ENCODE results near the gene FAM110A.
"Not testable (repeated sequence)": the region's sequence is repeated elsewhere in the genome, so short reads cannot be mapped to it uniquely, and the experiment has no call there.

The FAM110A gene

DNA sequence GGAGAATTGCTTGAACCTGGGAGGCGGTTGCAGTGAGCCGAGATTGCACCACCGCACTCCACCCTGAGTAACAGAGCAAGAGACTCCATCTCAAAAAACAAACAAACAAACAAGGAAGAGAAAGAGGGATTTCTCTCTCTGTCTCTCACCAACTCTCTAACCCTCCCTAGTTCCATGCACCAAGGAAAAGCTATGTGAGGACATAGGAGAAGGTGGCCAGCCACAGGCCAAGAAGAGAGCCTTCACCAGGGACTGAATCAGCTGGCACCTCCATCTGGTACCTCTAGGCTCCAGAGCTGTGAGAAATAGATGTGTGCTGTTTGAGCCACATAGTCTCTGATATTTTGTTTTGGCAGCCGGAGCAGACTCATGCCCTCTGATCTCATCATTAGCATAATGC, 9.0 kb upstream of the FAM110A start:
- no peak for DNase-seq

DNA sequence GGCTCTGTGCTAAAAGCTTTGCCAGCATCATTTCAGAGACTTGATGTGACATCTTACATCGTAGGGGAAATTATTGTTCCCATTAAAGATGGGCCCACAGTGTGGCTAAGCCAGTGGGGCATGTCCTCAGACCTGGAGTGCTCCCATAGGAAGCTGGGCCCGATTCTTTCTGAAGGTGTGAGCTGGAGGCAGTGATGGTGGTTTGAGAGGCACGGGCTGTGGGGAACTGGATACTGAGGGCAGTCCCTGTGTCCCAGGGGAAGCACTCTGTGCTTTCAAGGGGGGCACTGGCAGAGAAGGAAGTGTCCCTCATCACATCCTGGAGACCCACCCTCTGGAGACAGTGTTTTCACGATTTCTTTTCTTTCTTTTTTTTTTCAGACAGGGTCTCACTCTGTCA, 8.6 kb upstream of the FAM110A start:
- DNase-seq, result no peak

DNA sequence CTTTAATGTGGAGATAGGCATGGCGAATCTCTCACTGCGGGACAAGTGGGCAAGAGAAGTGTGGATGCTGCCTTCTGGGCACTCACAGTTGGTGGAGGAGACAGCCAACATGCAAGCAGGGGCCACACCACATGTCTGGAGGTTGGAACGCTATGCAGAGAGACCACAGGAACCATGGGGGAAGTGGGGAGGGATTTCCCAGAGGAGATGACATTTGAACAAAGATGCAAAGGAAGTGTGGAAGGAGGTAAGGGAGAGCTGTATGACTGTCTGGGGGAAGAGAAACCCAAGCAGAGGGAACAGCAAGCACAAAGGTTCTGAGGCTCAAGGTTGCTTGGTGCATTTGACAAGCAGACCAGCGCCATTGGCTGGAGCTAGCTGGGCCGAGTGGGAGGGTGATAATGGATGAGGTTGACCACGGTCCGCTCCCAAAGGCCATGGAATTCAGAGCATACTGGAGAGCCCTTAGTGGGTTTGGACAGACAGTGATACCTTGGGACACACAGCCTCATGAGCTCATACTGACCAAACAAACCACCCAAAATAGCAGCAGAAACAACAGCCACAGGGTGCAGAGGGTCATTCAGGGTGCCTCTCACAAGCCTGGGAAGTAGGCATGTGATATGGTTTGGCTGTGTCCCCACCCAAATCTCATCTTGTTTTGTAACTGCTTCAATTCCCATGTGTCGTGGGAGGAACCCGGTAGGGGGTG, 7.6 kb upstream of the FAM110A start:
- no peak for DNase-seq

DNA sequence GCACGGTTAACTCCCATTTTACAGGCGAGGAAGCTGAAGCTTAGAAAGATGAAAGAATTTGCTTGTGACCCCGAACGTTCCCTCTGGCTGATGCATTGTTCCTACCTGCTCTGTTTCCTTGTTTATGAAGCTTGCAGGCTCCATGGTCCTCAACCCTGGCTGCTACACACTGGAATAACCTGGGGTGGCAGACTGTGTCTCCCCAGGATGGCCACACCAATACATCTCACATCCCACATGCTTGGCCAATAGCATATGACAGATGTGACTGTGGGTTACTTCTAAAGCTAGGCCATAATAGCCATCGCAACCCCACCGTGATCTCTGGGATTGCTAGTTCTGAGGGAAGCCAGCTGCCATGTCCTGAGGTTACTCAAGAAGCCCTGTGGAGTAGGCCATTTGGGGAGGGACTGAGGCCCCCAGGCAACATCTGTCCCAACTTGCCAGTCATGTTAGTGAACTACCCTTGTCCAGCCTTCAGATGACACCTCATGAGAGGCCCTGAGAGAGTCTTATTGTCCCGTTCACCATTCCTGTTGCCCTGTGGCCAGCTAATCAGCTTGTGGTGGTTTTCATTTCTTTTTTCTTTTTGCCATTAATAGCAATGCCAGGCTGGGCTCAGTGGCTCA, 6.7 kb upstream of the FAM110A start:
- DNase-seq, result no peak

DNA sequence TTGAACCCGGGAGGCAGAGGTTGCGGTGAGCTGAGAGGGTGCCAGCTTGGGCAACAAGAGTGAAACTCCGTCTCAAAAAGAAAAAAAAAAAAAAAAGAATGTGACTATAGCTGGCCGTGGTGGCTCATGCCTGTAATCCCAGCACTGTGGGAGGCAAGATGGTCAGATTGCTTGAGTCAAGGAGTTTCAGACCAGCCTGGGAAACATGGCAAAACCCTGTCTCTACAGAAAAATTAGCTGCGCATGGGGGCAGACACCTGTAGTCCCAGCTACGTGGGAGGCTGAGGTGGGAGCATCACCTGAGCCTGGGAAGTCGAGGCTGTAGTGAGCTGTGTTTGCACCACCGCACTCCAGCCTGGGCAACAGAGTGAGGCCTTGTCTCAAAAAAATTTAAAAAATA, 5.5 kb upstream of the FAM110A start:
- not testable (repeated sequence) for DNase-seq

DNA sequence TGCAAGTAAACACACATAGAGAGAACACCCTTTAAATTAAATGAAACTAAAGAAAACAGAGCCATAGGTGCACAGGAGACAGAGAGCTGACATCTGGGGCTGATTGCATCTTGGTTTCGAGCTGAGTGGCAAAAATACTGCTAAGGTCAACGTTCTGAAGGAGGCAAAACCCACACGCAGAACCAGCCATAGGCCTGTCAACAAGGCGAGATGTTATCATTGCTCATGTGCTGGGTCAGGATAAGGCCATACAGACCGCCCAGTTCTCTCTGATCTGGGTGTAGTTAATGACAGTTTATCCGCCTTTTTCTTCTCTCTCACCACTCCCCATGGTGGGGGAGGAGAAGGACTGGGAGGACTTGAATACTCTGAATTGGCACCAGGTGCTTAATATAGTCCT, 4.5 kb upstream of the FAM110A start:
- DNase-seq, result no peak

DNA sequence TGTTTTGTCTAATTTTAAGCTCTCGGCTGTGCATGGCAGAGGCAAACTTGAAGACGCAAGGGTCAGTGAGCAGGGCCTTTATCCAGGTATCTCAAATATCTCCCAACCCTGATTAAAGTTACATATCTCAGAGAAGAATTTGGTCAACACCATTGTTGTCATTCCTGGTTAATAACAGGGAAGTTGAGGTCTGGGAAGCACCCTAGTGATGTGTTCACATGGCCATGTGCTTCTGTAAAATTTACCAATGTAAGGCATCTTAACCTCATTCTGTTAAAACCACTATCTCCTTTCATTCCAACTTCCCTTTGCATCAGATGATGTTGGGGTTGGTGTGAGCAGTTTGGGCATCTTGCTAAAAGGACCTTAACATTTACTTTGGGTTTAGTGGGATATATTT, 4.0 kb upstream of the FAM110A start:
- DNase-seq, result no peak

DNA sequence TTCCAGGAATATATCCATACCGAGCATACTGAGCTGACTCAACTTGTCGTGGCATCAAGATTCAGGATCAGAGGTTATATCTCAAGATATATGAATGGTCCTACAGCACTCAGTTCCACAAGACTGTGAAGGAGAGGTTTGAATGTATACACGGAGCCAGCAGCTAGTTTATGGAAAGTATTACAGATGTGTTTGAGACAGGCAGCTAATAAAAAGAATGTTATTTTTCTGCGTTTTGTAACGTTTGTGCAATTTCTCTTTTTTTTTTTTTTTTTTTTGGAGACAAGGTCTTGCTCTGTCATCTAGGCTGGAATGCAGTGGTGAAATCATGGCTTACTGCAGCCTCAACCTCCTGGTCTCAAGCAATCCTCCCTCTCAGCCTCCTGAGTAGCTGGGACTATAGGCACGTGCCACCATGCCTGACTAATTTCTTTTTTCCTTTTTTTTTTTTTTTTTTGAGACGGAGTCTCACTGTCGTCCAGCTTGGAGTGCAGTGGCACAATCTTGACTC, 3.4 kb upstream of the FAM110A start:
- DNase-seq, result no peak

DNA sequence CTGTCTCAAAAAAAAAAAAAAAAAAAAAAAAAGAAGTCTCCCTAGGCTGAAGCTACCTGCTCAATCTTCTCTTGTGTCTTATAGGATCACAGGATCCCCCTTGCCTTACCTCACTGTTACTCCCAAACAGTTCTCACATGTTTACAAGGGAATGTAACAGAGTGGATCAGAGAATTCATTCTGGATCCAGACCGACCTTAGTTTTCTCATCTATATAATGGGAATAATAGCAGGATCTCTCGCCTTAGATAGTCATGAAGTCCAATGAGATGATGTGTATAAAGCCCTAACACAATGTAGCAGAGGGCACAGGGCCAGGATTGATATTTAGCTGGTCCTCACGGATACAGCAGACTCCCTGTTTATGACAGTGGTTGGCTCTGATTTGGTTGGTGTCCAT, 2.3 kb upstream of the FAM110A start:
- no peak for DNase-seq

DNA sequence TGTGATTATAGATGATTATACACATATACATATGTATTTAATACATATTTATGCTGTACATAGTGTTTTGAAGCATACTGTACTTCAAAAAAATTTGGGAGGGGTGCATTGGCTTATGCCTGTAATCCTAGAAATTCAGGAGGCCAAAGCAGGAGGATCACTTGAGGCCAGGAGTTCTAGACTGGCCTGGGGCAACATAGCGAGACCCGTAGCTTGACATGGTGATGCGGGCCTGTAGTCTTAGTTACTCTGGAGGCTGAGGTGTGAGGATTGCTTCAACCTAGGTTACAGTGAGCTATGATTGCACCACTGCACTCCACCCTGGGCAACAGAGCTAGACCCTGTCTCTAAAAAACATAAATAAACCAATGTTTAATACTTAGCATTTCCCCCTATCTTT, 1.6 kb upstream of the FAM110A start:
- no peak for DNase-seq

DNA sequence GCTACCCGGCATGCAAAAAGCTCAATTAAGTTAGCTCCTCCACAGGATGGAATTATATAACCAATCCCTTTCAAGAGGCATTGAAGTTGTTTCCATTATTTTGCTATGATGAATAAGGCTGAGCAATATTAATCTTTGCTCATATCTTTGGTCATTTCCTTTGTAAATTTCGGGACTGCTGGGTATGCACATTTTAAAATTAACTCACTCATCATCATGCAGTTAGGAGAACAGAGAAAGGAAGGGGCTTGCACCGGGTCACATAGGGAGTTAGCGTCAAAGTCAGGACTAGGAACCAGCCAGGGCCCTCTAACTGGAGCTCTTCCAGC, 430 bp upstream of the FAM110A start:
- no peak for DNase-seq

DNA sequence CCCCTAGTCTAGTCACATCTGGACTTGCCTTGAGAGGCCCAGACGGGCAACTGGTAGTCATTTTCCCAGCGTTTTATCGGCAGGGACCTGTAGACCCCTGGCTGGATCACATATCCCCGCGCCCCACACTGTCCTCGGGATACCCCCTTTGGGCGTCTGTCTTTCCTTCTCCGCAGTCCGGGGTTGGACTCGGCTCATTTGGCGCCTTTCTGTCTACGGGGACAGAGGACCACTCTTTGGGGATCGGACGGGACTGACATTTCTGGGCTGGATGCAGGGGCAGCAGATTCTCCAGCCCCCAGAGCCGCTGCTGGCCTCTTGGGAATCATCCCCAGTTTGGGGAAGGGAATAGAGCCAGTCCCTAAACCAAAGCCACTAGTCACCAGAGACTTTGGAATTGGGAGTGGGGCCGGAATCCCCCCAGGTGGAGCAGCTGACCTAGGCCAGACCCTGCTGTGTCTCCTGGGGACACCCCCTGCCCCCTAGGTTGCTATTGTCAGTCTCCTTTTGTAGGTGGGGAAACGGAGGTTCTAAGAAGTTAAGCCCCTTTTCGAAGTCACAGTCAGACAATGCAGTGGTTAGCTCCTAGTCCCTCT, 734 bp downstream of the FAM110A start:
- no peak for DNase-seq

DNA sequence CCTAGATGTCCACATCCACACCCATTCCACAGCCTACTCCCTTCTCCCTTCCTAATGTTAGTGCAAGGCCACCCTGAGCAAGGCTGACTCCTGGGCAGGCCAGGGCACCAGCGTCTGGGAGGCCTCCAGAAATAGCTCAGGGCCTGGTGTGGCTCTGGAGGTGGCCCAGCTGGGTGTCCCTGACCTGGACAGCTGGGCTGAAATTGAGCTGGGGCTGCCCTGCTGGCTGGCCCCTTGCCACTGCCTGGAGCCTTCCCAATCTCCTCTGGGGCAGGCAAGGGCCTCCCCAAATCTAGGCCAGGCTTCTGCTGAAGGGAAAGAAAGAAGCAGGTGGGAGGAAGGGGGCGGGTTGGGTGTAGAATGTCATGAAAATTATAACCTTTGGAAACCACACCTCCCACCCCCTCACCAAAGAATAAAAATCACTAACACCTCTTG, 2.1 kb downstream of the FAM110A start:
- DNase-seq, result no peak

DNA sequence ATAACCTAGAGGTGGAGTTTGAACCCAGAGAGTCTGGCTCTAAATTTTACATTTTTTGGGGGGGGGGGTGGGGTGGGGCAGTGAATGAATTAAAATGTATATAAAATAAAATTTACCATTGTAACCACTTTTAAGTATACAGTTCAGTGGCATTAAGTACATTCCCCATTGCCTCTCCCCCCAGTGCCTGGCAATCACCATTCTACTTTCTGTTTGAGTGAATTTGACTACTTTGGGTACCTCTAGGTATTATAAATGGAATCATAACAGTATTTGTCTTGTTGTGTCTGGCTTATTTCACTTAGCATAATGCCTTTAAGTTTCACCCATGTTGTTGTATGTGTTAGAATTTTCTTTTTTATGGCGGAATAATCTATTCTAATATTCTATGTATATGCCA, 2.7 kb downstream of the FAM110A start:
- no peak for DNase-seq

DNA sequence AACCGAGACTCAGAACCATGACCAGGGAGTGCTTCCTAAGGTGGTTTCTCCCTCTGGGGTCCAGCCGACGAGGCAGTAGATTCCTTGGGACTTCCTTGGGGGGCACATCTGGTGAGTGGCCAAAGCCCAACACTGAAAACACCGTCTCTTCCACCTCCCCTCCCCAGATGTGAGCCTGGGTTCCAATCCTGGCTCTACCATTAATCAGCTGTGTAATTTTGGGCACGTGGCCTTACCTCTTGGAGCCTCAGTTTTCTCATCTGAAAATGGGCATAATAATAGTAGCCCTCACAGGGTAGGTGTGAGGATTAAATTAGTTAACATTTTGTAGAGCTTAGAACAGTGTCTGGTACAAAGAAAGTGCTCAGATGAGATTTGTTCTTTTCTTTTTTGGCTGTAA, 5.5 kb downstream of the FAM110A start:
- no peak for DNase-seq

DNA sequence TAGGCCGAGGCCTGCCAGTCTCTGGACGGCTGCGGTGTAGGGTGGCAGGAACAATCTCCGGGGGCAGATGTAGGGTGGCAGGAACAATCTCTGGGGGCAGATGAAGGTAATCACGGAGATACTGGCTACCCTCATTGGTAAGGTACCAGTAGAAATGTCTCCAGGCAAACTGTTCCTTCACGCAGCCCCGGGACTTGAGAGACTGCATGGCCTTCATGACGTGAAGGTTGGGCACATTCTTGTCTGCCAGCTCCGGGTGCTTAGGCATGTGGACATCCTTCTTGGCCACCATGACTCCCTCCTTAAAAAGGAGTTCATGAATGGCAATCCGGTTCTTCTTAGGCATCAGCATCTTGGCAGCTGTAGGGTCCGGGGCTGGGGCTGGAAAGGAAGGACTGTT, 6.1 kb downstream of the FAM110A start:
- DNase-seq, result no peak

DNA sequence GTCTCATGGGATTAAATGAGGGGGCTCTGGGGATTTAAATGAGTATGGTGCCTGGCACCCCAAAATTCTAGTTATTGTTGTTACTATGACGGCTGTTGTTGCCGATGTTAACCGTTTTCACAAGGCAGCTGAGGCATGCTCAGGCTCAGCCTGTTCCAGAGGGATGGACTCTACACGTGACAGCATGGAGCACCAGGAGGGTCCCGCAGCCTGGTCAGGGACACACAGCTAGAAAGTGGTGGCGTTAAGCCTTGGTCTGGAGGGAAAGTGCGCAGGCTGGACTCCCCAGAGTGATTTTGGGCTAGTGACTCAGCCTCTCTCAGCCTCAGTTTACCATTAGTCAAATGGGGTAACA, 7.0 kb downstream of the FAM110A start:
- no peak for DNase-seq

DNA sequence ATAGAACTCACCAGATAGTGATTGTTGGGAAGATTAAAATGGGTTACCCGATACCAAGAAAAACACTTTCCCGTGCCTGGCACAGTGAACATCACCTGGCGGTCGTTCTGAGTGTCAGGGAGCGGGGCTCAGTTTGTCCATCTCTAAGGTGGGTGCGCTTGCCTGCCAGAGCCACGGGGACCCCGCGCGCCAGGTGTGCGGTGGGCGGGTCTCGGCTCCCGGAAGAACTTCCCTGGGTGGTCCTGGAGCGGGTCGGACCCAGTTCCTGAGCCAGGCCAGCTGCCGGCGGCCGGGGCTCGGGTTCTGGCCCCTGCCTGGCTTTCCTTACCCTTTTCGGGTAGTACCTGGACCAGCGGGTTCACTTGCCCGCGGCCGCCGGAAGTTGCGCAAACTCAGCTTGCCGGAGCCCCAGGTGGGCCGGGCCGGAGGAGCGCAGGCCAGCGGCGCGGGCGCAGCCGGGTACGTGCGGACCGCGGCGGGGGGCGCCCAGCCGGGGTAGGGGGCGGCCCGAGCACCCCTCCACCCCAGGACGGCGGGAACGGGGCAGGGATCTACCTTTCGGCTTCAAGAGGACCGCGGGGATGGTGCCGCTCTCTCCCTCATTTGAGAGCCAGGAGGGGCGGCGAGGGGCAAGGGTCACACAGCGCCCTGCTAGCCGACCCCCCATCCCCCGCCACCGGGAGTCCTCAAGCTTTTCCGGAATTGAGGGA, 7.5 kb downstream of the FAM110A start:
- DNase-seq, result no peak

DNA sequence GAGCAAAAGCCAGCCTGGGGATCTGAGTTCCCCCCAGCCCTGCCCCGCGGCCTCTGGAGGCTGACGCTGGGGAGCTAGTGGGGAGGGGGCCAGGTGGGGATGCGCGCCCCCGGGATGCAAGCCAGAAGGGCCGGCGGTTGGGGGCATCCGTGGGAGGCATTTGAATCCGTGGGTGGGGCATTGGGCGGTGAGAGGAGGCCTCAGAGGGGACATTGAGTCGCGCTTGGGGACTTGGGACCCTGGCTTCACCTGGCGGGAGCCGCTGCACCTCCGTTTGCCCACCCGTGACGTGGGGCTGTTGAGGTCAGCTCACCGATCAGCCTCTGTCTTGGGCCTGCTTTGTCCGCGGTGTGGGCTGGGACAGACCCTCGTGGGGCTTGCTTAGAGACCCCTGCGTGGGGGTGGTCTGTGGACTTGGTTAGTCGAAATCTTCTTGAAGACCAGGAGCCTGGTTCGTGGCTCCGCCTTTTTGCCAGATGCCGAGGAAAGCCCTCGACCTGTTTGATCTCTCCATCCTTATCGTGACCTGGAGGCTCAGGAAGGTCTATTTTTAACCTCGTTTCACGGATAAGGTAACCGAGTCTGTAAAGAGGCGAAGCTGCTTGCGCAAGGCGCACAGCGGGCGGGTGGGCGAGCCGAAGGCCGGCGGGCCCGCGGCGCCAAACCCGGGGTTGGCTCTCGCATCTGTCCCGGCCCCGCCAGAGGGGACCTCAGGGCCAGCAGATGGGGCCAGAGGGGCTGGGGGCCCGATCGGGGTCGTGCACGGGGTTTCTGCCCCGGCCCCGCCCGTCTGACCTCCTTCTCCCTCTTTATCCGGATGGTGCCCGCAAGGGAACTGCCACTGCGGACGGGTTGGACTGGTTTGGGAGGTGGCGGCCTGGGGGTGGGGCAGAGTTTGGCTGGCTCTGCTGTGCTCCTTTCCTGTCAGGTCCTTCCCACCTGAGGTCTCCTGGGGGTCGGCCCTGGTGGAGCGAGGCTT, 8.3 kb downstream of the FAM110A start:
- DNase-seq, result no peak

DNA sequence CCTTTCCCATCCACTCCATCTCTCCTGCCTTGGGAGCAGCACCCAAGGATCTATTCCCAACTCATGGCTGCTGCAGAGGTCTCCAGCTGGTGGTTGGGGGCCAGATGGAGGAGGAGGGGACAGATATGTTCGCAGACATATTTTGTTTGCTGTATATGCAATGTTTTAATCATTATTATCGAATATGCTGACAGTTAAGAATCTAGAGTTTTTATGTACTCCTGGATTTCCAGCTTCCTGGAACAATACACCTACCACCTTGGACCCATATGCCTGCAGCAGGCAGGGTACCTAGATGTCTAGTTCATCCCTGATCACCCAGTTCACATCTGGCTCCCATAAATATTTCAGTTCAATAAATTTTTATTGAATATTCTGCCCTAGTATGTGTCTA, 9.0 kb downstream of the FAM110A start:
- no peak for DNase-seq

DNA sequence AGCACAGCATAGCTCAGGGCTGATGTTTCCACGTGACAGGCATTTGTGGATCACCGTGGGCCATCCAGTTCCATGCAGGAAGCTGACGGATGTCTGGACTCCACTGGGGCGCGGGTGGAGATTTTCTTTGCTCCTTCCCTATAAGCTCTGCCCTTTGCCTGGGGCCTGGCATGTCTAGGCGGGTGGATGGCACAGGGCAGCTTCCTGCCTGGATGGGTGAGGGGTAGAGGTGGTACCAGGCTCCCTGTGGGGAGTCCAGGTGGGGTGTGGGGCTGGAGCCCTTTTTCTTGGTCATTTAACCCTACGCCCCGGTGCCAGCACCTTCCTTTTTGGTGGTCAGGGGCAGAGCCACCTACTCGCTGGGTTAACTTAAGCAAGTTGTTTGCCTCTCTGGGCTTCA, 10.4 kb downstream of the FAM110A start:
- DNase-seq, result no peak

DNA sequence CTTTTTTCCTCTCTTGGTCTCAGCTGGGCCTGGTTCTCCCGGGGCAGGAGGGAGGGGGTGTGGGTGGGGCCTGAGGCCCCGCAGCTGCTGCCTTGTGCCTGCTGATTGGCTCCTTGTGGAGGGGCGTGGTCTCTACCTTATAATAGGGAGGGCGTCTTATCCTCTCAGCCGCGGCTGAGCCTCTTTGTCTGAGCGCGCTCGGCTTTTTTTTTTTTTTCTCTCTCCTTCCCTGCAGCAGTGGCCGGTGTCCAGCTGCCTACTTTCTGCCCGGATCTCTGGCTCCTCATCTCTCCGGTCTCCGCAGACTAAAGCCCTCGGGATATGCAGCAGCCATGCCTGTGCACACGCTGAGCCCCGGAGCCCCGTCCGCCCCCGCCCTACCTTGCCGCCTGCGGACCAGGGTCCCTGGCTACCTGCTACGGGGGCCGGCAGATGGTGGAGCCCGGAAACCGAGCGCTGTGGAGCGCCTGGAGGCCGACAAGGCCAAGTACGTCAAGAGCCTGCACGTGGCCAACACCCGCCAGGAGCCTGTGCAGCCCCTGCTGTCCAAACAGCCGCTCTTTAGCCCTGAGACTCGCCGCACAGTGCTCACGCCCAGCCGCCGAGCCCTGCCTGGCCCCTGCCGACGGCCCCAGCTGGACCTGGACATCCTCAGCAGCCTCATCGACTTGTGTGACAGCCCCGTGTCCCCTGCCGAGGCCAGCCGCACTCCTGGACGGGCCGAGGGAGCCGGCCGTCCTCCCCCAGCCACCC, 11.1 kb downstream of the FAM110A start:
- peak; percentile 67 for DNase-seq

Measured in SIG-M5 (cell line).